ENCODE measurements around the gene HERC2.
"Not testable (repeated sequence)": the region's sequence is repeated elsewhere in the genome, so short reads cannot be mapped to it uniquely, and the experiment has no call there.

Gene HERC2

GRCh38 chr15:28273873-28274610, 47.9 kb downstream of the HERC2 start:
- no peak for DNase-seq (ENCODE audit: low read depth)

GRCh38 chr15:28273468-28273867, 48.5 kb downstream of the HERC2 start:
- no peak for DNase-seq (ENCODE audit: low read depth)

GRCh38 chr15:28272587-28272986, 49.4 kb downstream of the HERC2 start:
- DNase-seq (ENCODE audit: low read depth), result no peak

- no peak for DNase-seq (ENCODE audit: low read depth)
These were observed 50.2 kb downstream of the HERC2 start for GRCh38 chr15:28271697-28272260.

- DNase-seq (ENCODE audit: low read depth), result no peak
These were observed 52.9 kb downstream of the HERC2 start for GRCh38 chr15:28269097-28269496.

GRCh38 chr15:28267727-28268126, 54.3 kb downstream of the HERC2 start:
- no peak for DNase-seq (ENCODE audit: low read depth)

GRCh38 chr15:28265334-28266019, 56.5 kb downstream of the HERC2 start:
- no peak for DNase-seq (ENCODE audit: low read depth)

- DNase-seq (ENCODE audit: low read depth), result no peak
These were observed 57.8 kb downstream of the HERC2 start for GRCh38 chr15:28264166-28264565.

GRCh38 chr15:28262438-28262837, 59.5 kb downstream of the HERC2 start:
- DNase-seq (ENCODE audit: low read depth), result no peak

- no peak for DNase-seq (ENCODE audit: low read depth)
These were observed 61.3 kb downstream of the HERC2 start for GRCh38 chr15:28260722-28261121.

- no peak for DNase-seq (ENCODE audit: low read depth)
These were observed 61.7 kb downstream of the HERC2 start for GRCh38 chr15:28260317-28260716.

GRCh38 chr15:28255965-28256364, 66.0 kb downstream of the HERC2 start:
- DNase-seq (ENCODE audit: low read depth), result no peak

- no peak for DNase-seq (ENCODE audit: low read depth)
These were observed 69.1 kb downstream of the HERC2 start for GRCh38 chr15:28252831-28253230.

GRCh38 chr15:28246605-28247004, 75.4 kb downstream of the HERC2 start:
- DNase-seq (ENCODE audit: low read depth), result no peak

GRCh38 chr15:28243901-28244300, 78.1 kb downstream of the HERC2 start:
- no peak for DNase-seq (ENCODE audit: low read depth)

- DNase-seq (ENCODE audit: low read depth), result no peak
These were observed 78.6 kb downstream of the HERC2 start for GRCh38 chr15:28243399-28243798.

- not testable (repeated sequence) for DNase-seq (ENCODE audit: low read depth)
These were observed 83.7 kb downstream of the HERC2 start for GRCh38 chr15:28238296-28238695.

- not testable (repeated sequence) for DNase-seq (ENCODE audit: low read depth)
These were observed 90.2 kb downstream of the HERC2 start for GRCh38 chr15:28231743-28232142.

- DNase-seq (ENCODE audit: low read depth), result not testable (repeated sequence)
These were observed 90.6 kb downstream of the HERC2 start for GRCh38 chr15:28231336-28231735.

- not testable (repeated sequence) for DNase-seq (ENCODE audit: low read depth)
These were observed 92.9 kb downstream of the HERC2 start for GRCh38 chr15:28228990-28229640.

GRCh38 chr15:28228096-28228495, 93.9 kb downstream of the HERC2 start:
- DNase-seq (ENCODE audit: low read depth), result no peak

GRCh38 chr15:28227303-28227702, 94.7 kb downstream of the HERC2 start:
- not testable (repeated sequence) for DNase-seq (ENCODE audit: low read depth)

GRCh38 chr15:28222612-28223011, 99.4 kb downstream of the HERC2 start:
- not testable (repeated sequence) for DNase-seq (ENCODE audit: low read depth)
